ENCODE data around the gene EML6.

The EML6 gene

DNA sequence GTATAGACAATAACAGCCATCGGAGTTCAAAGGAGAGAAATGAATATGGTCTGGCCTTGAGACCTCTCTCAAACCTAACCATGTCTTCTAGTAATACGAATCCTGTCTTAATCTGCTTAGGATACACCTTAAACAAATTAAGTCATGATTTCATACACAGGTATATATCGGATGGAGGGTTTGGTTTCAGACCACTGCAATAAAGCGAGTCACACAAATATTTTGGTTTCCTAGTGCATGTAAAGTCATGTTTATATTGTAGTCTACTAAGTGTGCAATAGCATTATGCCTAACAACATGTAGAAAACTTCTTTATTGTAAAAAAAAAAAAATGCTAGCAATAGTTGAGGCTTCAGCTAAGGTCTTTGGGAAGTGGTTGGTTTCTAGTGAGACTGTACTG is 73.8 kb downstream of the EML6 start:
- no peaks in the 10 kb centered on the region for H3K79me2 ChIP-seq (ENCODE audit: control insufficient read depth, insufficient read depth, low read length)
- no peak overlapping the region for H2BK5ac ChIP-seq (ENCODE audit: low read length)
- H3K23ac ChIP-seq (ENCODE audit: low read length), result no peak overlapping the region
- no peak overlapping the region for H3K27ac ChIP-seq (ENCODE audit: low read depth, low read length)
- DNase-seq, result no peak
- no peak overlapping the region for H3K18ac ChIP-seq (ENCODE audit: low read length)
- no peaks in the 10 kb centered on the region for H3K79me1 ChIP-seq (ENCODE audit: low read length)
- H3K9ac ChIP-seq (ENCODE audit: low read length), result no peak overlapping the region
- H3K4me2 ChIP-seq (ENCODE audit: low read length), result no peak overlapping the region
- H2AK5ac ChIP-seq (ENCODE audit: low read length), result no peak overlapping the region
- H4K5ac ChIP-seq (ENCODE audit: low read length), result no peak overlapping the region
- H3K4me1 ChIP-seq (ENCODE audit: control insufficient read depth, low read depth, low read length), result no peaks in the 10 kb centered on the region
- no peaks in the 10 kb centered on the region for H3K36me3 ChIP-seq (ENCODE audit: control insufficient read depth, insufficient read depth, low read length)
- H3K56ac ChIP-seq (ENCODE audit: low read length), result no peak overlapping the region
- H4K8ac ChIP-seq (ENCODE audit: low read depth, low read length), result no peak overlapping the region
- no CpG with 5 or more reads among the region's 4 CpGs for WGBS (ENCODE audit: extremely low coverage, insufficient coverage, low lambda C conversion rate)
- H2BK120ac ChIP-seq (ENCODE audit: low read depth, low read length), result no peak overlapping the region
- H2BK15ac ChIP-seq (replicated peaks; ENCODE audit: low read depth), result no peak overlapping the region
- H3K4ac ChIP-seq (ENCODE audit: low read depth, low read length), result no peak overlapping the region
- H3K27me3 ChIP-seq (ENCODE audit: insufficient read depth, low read length, poor library complexity), result no peaks in the 10 kb centered on the region
- H3K4me3 ChIP-seq (ENCODE audit: low read length), result no peak overlapping the region

DNA sequence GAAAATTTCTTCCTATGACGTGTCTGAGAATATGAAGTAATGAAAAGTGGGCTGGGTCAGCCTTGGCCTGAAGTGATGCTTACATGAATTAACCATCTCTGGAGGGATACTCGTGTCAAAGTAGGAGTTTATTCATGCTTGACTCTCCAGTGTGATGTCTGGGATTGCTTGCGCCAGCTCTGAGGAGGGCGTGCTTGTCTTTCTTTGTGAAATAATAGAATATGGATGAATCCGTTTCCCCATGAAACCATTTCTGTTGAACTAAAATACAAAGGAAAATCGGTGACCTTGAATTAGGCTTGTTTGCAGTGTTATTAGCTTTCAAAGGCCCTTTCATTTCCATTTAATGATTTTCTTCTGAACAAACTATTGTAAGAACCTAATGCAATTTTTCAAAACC is 77.9 kb downstream of the EML6 start:
- Histone ChIP-seq H3K79me2 (ENCODE audit: control insufficient read depth, insufficient read depth, low read length) (no peaks in the 10 kb centered on the region), H3K18ac (ENCODE audit: low read length) (no peak overlapping the region), H3K36me3 (ENCODE audit: control insufficient read depth, insufficient read depth, low read length) (no peaks in the 10 kb centered on the region), H2AK5ac (ENCODE audit: low read length) (no peak overlapping the region), H2BK5ac (ENCODE audit: low read length) (no peak overlapping the region), H3K79me1 (ENCODE audit: low read length) (no peaks in the 10 kb centered on the region), H2BK15ac (replicated peaks; ENCODE audit: low read depth) (no peak overlapping the region), H3K9ac (ENCODE audit: low read length) (no peak overlapping the region), H3K4me2 (ENCODE audit: low read length) (no peak overlapping the region), H4K5ac (ENCODE audit: low read length) (no peak overlapping the region), H3K4me3 (ENCODE audit: low read length) (no peak overlapping the region), H3K4me1 (ENCODE audit: control insufficient read depth, low read depth, low read length) (no peaks in the 10 kb centered on the region), H3K27me3 (ENCODE audit: insufficient read depth, low read length, poor library complexity) (no peaks in the 10 kb centered on the region), H2BK120ac (ENCODE audit: low read depth, low read length) (no peak overlapping the region), H3K27ac (ENCODE audit: low read depth, low read length) (no peak overlapping the region), H4K8ac (ENCODE audit: low read depth, low read length) (no peak overlapping the region), H3K56ac (ENCODE audit: low read length) (no peak overlapping the region), H3K4ac (ENCODE audit: low read depth, low read length) (no peak overlapping the region), H3K23ac (ENCODE audit: low read length) (no peak overlapping the region)
- no CpG with 5 or more reads among the region's 6 CpGs for WGBS (ENCODE audit: extremely low coverage, insufficient coverage, low lambda C conversion rate)
- DNase-seq, result no peak

DNA sequence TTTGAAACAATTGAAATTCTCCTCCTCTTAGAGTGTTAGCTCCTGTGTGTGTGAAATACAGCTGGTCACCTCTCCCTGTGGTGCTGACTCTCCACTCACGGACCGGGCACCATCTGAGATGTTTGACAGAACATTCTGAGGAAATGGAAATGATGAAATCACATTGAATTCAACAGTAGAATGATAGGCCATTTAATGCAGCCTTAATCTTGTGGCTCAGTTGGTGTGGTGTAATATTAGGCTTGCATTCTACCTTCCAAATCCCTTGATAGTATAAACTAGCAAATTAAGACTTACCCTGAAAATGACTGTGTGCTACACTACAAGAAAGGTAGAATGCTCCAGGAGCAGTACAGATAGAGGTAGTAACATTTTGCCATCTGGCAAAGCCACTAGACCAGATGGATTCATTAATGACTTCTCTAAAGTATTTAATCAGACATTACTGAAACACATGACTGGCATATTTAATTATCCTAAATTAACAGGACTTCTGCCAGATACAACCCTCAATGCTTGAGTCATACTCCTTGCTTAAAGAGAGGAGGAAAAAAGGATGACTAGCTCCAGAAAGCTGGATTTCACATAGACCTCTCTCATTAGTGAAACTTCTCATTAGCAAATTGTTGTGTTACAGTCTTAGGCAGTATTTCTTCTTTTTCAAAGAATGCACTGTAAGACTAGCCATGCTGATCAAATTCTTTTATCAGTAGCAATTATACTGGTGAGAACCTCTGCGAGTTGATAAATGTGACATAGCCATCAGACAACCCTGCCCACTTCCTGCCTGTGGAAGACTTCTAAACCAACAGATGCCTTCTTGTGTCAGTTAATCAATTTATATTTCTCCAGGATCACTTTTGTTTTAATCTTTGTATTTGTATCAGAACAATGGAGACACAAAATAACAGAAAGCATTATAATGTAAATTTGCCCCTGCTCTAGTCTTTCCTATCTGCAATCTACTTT is 80.6 kb downstream of the EML6 start:
- Histone ChIP-seq H4K5ac (ENCODE audit: low read length) (no peak overlapping the region), H3K36me3 (ENCODE audit: control insufficient read depth, insufficient read depth, low read length) (no peaks in the 10 kb centered on the region), H2AK5ac (ENCODE audit: low read length) (no peak overlapping the region), H3K4me2 (ENCODE audit: low read length) (no peak overlapping the region), H3K56ac (ENCODE audit: low read length) (no peak overlapping the region), H2BK120ac (ENCODE audit: low read depth, low read length) (no peak overlapping the region), H3K79me1 (ENCODE audit: low read length) (no peaks in the 10 kb centered on the region), H3K23ac (ENCODE audit: low read length) (no peak overlapping the region), H2BK5ac (ENCODE audit: low read length) (no peak overlapping the region), H3K4me3 (ENCODE audit: low read length) (no peak overlapping the region), H3K18ac (ENCODE audit: low read length) (no peak overlapping the region), H3K9ac (ENCODE audit: low read length) (no peak overlapping the region), H3K27me3 (ENCODE audit: insufficient read depth, low read length, poor library complexity) (no peaks in the 10 kb centered on the region), H3K4ac (ENCODE audit: low read depth, low read length) (no peak overlapping the region), H4K8ac (ENCODE audit: low read depth, low read length) (no peak overlapping the region), H3K79me2 (ENCODE audit: control insufficient read depth, insufficient read depth, low read length) (no peaks in the 10 kb centered on the region), H3K4me1 (ENCODE audit: control insufficient read depth, low read depth, low read length) (no peaks in the 10 kb centered on the region), H2BK15ac (replicated peaks; ENCODE audit: low read depth) (no peak overlapping the region), H3K27ac (ENCODE audit: low read depth, low read length) (no peak overlapping the region)
- WGBS (ENCODE audit: extremely low coverage, insufficient coverage, low lambda C conversion rate), result no CpG with 5 or more reads among the region's 3 CpGs
- peak; percentile 9 for DNase-seq

DNA sequence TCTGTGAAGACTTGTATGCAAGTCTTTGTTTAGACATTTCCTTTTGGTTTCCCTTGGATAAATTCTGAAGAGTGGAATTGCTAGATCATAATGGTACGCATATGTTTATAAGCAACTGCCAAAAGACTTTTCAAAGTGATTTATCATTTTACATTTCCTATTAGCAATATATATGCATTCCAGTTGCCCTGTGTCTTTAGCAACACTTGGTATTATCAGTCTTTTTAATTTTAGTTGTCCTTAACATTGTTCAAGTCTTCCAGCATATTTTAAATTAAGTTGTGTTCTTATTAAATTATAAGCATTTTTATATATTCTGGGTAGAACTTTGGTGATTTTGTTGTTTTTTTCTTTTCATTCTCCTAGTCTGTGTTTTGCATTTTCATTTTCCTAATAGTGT is 81.8 kb downstream of the EML6 start:
- Histone ChIP-seq H3K18ac (ENCODE audit: low read length) (no peak overlapping the region), H2BK15ac (replicated peaks; ENCODE audit: low read depth) (no peak overlapping the region)
- WGBS (ENCODE audit: extremely low coverage, insufficient coverage, low lambda C conversion rate), result no CpG with 5 or more reads among the region's 1 CpG

DNA sequence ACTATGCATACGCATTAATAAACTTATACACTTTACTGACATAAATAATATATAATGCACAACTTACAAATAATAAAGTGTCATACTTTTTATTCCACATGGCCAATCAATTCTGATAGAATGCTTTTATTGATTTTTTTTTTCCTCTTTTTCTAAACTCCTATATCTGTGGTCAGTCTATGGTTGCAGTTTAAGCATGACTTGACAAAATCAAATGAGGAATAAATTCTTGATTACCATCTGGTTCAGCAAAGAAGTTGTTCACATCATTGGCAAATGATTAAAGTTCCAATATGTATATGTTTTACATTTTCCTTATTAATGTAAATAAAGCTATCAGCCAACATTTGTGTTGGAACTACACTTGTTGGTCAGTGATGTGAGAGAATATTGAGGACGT is 83.5 kb downstream of the EML6 start:
- no peak overlapping the region for H3K9ac ChIP-seq (ENCODE audit: low read length)
- DNase-seq, result no peak

More for the DNA sequence above, 81.8 kb downstream of the EML6 start:
- H3K27ac ChIP-seq (ENCODE audit: low read depth, low read length), result no peak overlapping the region
- DNase-seq, result no peak
- no peak overlapping the region for H4K8ac ChIP-seq (ENCODE audit: low read depth, low read length)
- no peak overlapping the region for H2AK5ac ChIP-seq (ENCODE audit: low read length)
- no peak overlapping the region for H3K4me3 ChIP-seq (ENCODE audit: low read length)
- H3K4me2 ChIP-seq (ENCODE audit: low read length), result no peak overlapping the region
- no peak overlapping the region for H3K9ac ChIP-seq (ENCODE audit: low read length)
- H2BK5ac ChIP-seq (ENCODE audit: low read length), result no peak overlapping the region
- no peak overlapping the region for H3K56ac ChIP-seq (ENCODE audit: low read length)
- no peaks in the 10 kb centered on the region for H3K4me1 ChIP-seq (ENCODE audit: control insufficient read depth, low read depth, low read length)
- no peaks in the 10 kb centered on the region for H3K79me1 ChIP-seq (ENCODE audit: low read length)
- H2BK120ac ChIP-seq (ENCODE audit: low read depth, low read length), result no peak overlapping the region
- no peaks in the 10 kb centered on the region for H3K36me3 ChIP-seq (ENCODE audit: control insufficient read depth, insufficient read depth, low read length)
- no peak overlapping the region for H3K4ac ChIP-seq (ENCODE audit: low read depth, low read length)
- H3K79me2 ChIP-seq (ENCODE audit: control insufficient read depth, insufficient read depth, low read length), result no peaks in the 10 kb centered on the region
- H3K27me3 ChIP-seq (ENCODE audit: insufficient read depth, low read length, poor library complexity), result no peaks in the 10 kb centered on the region
- H3K23ac ChIP-seq (ENCODE audit: low read length), result no peak overlapping the region
- no peak overlapping the region for H4K5ac ChIP-seq (ENCODE audit: low read length)

More for the DNA sequence above, 83.5 kb downstream of the EML6 start:
- Histone ChIP-seq H3K4ac (ENCODE audit: low read depth, low read length) (no peak overlapping the region), H2BK5ac (ENCODE audit: low read length) (no peak overlapping the region), H3K4me3 (ENCODE audit: low read length) (no peak overlapping the region), H3K27ac (ENCODE audit: low read depth, low read length) (no peak overlapping the region), H3K4me2 (ENCODE audit: low read length) (no peak overlapping the region), H3K4me1 (ENCODE audit: control insufficient read depth, low read depth, low read length) (no peaks in the 10 kb centered on the region), H4K5ac (ENCODE audit: low read length) (no peak overlapping the region), H3K79me2 (ENCODE audit: control insufficient read depth, insufficient read depth, low read length) (no peaks in the 10 kb centered on the region), H3K36me3 (ENCODE audit: control insufficient read depth, insufficient read depth, low read length) (no peaks in the 10 kb centered on the region), H3K56ac (ENCODE audit: low read length) (no peak overlapping the region), H2BK120ac (ENCODE audit: low read depth, low read length) (no peak overlapping the region), H3K18ac (ENCODE audit: low read length) (no peak overlapping the region), H3K79me1 (ENCODE audit: low read length) (no peaks in the 10 kb centered on the region), H4K8ac (ENCODE audit: low read depth, low read length) (no peak overlapping the region), H2AK5ac (ENCODE audit: low read length) (no peak overlapping the region), H2BK15ac (replicated peaks; ENCODE audit: low read depth) (no peak overlapping the region), H3K23ac (ENCODE audit: low read length) (no peak overlapping the region), H3K27me3 (ENCODE audit: insufficient read depth, low read length, poor library complexity) (no peaks in the 10 kb centered on the region)
- WGBS (ENCODE audit: extremely low coverage, insufficient coverage, low lambda C conversion rate), result no CpG with 5 or more reads among the region's 2 CpGs

Measured in mesendoderm (in vitro differentiated cells).